NCI-H1105 treated with DMSO at 0.1 percent for 48 hours (cell line): ENCODE data around the gene SLC26A6.

Experiments used
- DNase-seq: peaks from one replicate; lab custom pipeline; 2025; lab: John Stamatoyannopoulos, UW

The SLC26A6 gene

DNA sequence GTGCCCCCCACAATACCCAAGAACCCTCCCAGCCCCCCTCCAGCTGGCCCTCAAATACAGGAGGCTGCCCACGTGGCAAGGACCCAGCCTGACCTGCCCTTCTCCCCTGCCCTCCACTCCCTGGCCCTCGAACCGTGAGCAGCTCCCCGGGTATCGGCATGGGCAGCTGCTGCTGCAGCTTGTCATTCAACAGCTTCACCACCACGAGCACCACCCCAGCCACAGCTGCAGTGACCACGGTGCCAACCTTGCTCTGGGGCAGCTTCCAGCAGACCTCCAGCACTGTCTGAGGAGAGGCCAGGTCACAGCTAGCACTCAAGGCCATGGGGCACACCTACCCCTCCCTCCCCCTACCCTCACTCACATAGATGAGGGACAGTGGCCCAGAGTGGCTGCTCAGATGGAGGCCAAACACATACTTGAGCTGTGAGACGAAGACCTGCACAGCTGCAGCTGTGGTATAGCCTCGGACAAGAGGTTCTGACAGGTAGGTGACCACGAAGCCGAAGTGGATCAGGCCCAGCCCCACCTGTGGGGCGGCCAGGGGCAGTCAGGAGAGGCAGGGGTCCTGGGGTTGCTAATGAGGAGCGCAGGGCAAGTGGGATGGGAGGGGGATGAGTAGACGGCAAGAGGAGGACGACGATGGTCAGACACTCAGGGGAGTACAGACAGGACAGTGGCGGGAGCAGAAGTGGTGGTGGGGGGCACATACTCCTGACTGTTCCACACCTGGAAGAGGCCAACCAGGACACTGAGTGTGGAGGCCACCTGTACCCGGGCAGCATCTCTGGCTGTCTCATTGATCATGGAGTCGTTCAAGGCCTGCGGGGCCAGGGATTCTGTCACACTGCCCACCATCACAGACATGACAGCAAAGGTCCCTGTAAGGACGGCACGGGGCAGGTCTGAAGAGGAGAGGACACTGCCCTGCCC is 3.5 kb downstream of the SLC26A6 start:
- no peak for DNase-seq

DNA sequence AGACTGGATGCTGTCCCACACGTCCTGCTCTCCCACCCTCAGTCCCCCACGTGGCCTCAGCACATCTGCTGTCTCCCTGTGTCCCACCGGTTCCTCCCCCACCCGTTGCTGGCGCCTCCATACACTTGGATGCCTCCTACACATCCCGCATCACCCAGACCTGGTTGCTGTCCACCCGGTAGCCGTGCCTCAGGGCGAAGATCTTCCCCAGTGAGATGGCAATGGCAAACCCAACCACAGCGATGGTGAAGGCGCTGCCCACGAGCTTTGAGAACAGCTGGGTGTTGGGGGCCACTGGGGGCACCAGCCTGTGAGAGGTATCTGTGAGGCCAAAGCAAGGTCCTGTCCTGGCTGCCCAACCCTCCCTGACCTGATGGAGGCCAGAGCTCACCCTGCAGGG is 4.4 kb downstream of the SLC26A6 start:
- no peak for DNase-seq

DNA sequence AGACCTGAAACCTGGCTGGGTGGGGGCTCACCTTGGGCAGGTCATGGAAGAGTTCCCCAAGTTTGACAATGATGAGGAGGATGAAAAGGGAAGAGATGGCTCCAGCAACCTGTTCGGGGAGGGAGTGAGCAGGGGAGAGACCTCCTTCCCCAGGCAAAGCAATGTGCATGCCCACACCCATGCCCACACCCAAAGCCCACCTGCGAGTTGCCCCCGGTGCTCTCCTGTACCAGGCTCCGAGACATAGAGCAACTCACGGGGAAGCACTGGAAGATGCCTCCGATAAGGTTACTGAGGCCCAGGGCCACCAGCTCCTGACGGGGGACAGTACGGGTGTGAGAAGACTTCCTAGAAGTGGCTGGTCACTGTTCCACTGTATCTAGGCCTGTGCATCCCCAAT is 4.9 kb downstream of the SLC26A6 start:
- no peak for DNase-seq

GRCh38 chr3:48629894-48630293 is 5.4 kb downstream of the SLC26A6 start:
- no peak for DNase-seq

DNA sequence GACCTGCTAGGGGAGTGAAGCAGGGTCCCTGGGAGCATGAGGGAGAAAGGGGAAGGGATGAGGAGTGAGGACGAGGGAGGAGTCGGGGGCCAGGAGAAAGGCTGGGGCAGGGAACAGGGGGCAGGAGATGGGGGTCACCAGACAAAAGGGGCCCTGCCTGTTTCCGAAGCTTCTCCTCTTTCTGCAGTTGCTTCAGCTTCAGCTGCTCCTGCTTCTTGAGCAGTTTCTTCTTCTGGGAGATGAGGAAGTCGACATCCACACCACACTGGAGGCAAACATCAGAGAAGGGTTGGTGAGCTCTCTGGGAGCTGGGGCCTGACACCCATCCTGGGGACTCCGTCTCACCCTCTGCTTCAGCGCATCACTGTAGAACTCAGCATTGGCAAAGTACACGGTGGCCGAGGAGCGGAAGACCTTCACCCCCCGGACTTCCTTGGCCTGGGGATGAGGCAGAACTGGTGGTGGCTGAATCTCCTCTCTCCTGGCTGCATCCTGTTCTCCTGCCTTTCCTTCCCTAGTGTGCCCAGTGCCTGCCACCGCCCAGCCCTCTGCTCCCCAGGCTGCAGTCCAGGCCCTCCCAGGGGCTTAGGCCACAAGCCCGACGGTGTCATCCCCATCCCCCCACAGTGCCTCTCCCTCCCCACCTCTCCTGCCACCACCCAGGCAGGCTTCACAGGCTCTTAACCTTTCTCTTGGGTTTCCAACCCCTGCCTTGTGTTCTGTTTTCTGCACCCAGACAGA is 6.8 kb downstream of the SLC26A6 start:
- DNase-seq: no peak

- no peak for DNase-seq
Measured at GRCh38 chr3:48625600-48625999, 9.7 kb downstream of the SLC26A6 start.

- no peak for DNase-seq
Measured at GRCh38 chr3:48624767-48625166, 10.5 kb downstream of the SLC26A6 start.

- peak; percentile 8 for DNase-seq
Measured at GRCh38 chr3:48623851-48624547, 11.3 kb downstream of the SLC26A6 start.

DNA sequence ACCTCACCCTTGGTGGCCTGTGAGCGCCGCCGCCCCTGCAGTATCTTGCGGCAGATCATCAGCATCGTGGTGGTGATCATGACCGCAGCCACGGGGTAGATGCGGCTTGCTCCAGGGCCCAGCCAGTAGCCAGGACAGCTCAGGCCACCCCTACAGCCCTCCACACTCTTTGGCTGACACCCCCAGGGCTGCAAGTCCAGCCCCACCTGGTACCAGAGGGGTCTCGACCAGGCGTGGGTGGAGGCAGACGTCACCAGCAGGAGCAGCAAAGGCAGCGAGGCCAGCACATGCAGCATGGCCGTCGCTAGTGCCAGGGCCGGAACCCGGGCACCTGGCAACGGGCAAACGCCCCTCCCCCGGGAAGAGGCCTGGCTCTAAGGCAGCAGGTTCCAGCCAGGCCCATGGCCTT is 13.8 kb downstream of the SLC26A6 start, which contains the start of gene TMEM89:
TSS of gene TMEM89 (minus strand) at position 309 of the 409 bp plus-strand sequence. CDS start at position 296, 13 bp downstream.
- DNase-seq: no peak

DNA sequence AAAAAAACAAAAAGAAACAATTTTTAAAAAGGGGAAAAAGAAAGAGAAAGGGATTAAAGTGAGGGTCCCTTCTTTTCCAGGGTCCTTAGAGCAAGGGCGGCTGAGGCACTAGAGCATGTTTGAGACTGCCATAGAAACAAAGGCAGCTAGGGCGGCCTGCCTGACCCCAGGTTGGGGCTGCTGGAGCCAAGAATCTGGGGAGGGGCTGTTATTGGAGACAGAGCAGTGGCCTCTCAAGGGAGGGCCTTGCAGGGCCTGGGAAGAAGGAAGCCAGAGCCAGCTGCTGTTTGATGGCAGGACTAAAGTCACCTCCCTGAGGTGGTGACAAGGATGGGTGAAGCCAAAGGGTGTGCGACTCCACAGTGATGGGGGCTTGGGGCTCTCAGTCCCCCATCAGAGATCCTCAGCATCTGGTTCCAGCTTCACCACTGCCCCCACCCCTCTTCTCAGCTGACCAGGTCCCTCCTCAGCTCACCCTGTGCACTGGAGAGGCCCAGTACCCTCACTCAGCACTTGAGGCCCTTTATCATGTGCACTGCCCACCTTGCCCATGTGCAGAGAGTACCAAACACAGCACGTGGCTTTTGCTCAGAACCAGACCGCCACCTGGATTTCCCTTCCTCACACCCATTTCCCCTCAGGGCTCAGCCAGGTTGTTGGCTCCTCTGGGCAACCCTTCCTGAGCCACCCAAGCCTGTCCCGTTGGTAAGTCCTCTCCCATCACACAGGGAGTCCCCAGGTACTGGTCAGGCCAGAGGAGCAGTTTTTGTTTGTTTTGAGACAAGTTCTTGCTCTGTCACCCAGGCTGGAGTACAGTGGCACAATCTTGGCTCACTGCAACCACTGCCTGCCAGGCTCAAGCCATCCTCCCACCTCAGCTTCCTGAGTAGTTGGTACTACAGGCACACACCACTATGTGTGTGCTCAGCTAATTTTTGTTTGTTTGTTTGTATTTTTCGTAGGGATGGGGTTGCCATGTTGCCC is 15.4 kb downstream of the SLC26A6 start:
- no peak for DNase-seq

- DNase-seq: no peak
Measured at GRCh38 chr3:48617559-48617958, 17.7 kb downstream of the SLC26A6 start.

GRCh38 chr3:48614044-48614443 is 21.2 kb downstream of the SLC26A6 start:
- no peak for DNase-seq

DNA sequence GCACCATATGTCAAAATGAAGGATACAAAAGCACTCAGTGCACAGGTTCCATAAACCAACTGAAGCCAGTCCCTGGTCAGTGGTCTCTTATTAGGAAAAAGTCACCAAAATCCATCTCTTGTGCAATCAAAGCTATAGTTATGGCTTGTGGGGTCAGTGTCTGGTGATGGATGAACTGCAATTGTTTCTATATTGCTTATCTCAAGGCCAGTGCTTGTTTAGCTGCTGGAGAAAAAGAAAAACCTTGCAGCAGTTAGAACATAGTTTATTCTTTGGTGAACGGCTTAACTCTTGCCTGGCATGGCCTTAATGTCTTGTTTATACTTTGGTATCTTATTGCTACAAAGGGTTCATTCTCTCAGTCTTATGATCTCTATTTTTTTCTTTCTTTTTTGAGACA is 23.0 kb downstream of the SLC26A6 start:
- no peak for DNase-seq

DNA sequence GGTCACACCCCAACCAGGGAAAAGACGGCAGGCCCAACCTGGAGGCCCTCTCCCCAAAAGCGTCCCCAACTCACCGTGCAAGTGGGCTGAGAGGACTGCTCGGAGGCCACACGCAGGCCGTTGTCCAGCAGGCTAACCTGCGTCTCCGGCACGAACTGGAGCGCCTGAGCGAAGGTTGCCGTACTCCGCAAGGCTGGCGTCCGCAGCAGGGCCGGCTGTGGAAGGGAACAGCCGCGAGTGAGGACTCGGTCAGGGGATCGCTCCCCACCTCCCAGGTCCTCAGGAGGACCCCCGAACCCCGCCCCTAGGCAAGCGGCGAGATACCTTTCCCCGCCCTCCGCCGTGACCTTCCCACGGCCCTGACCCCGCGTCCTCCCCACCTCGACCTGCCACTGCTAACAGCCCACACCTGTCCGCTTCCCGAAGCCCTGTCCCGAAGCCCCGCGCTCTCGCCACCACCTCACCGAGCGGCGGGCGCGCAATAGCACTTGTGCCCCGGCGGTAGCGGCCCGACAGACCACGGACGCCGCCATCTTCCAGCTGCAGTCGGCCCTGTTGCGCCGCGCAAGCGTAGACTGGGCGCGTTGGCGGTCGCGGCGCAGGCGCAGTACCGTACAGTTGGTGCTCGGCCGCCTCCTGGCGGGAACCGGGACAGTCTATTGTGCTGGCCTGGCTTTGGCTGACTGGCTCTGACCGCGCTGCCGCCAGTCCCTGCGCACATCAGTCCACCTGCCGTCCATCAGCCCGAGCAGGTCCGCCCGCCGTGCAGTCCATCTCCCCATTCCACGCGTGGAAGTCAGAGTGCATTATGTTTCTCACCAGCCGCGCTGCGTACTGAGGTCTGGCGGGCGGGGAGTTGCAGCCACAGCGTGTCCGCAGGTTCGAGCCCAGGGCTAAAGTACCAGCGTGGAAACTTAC is 25.9 kb downstream of the SLC26A6 start, which contains the start of gene UQCRC1:
TSS of gene UQCRC1 (minus strand) at position 559 of the 918 bp plus-strand sequence. CDS start at position 533, 26 bp downstream.
- DNase-seq: peak; percentile 84

- DNase-seq: no peak
Measured at GRCh38 chr3:48607519-48607918, 27.7 kb downstream of the SLC26A6 start.

DNA sequence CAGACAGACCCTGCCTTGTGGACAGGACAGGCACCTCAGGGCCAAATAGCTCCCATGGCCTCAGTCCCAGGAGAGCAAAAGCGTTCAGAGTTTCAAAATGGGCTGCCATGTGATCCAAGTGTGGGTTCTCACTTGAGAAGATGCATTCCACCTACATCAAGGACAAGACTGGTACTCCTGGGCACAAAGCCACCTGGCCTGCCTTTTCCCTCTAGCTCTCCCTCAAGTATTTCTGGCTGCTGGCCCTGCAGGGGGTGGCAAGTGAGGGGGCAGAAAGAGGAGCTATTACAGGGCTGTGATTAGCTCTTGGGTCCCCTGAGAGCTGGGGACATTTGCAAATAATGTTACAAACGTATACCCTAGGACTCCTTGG is 33.7 kb downstream of the SLC26A6 start:
- DNase-seq: no peak

GRCh38 chr3:48600711-48601621 is 34.3 kb downstream of the SLC26A6 start:
- no peak for DNase-seq

- DNase-seq: no peak
Measured at GRCh38 chr3:48599509-48600285, 35.6 kb downstream of the SLC26A6 start.
